ENCODE results near the gene PTAFR.

GRCh38 chr1:28175955-28176485, 470 bp downstream of the PTAFR start:
- TF ChIP-seq TCF4 (CRISPR knock-in tag; IDR thresholded peaks at IDR 0.05; ENCODE audit: borderline replicate concordance), result no peak
- no peak for TF ChIP-seq CREB5 (CRISPR knock-in tag; IDR thresholded peaks at IDR 0.05; ENCODE audit: low read depth)
- no peak for TF ChIP-seq TOX (CRISPR knock-in tag; IDR thresholded peaks at IDR 0.05; ENCODE audit: borderline replicate concordance)
- TF ChIP-seq PATZ1 (CRISPR knock-in tag; IDR thresholded peaks at IDR 0.05; ENCODE audit: borderline replicate concordance), result no peak
- no peak for TF ChIP-seq PPARA (CRISPR knock-in tag; IDR thresholded peaks at IDR 0.05; ENCODE audit: borderline replicate concordance)
- no peak for TF ChIP-seq ZFP30 (CRISPR knock-in tag; IDR thresholded peaks at IDR 0.05)
- no peak for TF ChIP-seq ARNTL (CRISPR knock-in tag; IDR thresholded peaks at IDR 0.05; ENCODE audit: borderline replicate concordance, low read depth)
- TF ChIP-seq POU6F1 (CRISPR knock-in tag; IDR thresholded peaks at IDR 0.05; ENCODE audit: borderline replicate concordance, low read depth), result no peak

All from SK-N-SH treated with all-trans-retinoic acid at 6 μM for 48 hours (cell line).